Osteocyte (in vitro differentiated cells): Measurements from ENCODE around the gene MADCAM1. TPM values are rescaled to one million over a fixed set of nuclear protein-coding genes. Genes with fewer than 3 reads are reported as not detected.

Experiments used
- DNase-seq: peaks from one replicate; pipeline ENCODE4 v3.0.0; 2021; ENCODE audit warnings: mixed read lengths; ENCODE audit not compliant: unreplicated experiment; ENCODE audit errors: extremely low spot score
- H3K27ac Mint-ChIP-seq: one replicate; pipeline ENCODE4 v1.8.0; 2021; ENCODE audit warnings: mild to moderate bottlenecking, mixed read lengths; ENCODE audit not compliant: unreplicated experiment
- H3K27me3 Mint-ChIP-seq: one replicate; pipeline ENCODE4 v1.8.0; 2021; ENCODE audit warnings: mixed read lengths; ENCODE audit not compliant: unreplicated experiment
- H3K36me3 Mint-ChIP-seq: one replicate; pipeline ENCODE4 v1.8.0; 2021; ENCODE audit warnings: mixed read lengths; ENCODE audit not compliant: unreplicated experiment
- H3K4me1 Mint-ChIP-seq: one replicate; pipeline ENCODE4 v1.8.0; 2021; ENCODE audit warnings: mixed read lengths; ENCODE audit not compliant: unreplicated experiment
- H3K4me3 Mint-ChIP-seq: one replicate; pipeline ENCODE4 v1.8.0; 2021; ENCODE audit warnings: mild to moderate bottlenecking, moderate library complexity, mixed read lengths; ENCODE audit not compliant: unreplicated experiment
- H3K9me3 Mint-ChIP-seq: one replicate; pipeline ENCODE4 v1.8.0; 2021; ENCODE audit warnings: mixed read lengths; ENCODE audit not compliant: unreplicated experiment
- total RNA-seq: library from RNA; stranded (reverse); gene quantifications from 2 replicates; pipeline ENCODE4 v1.2.1, GENCODE V29; 2021
- TF ChIP-seq, protein P1 (sequence below): fragments of 200-600 bp; sonication (generic); IDR thresholded peaks from 2 replicates; pipeline ENCODE4 v1.5.0; 2021; ENCODE audit warnings: antibody characterized with exemption, mild to moderate bottlenecking, moderate library complexity

Gene MADCAM1
- total RNA-seq, 1 donor from 2014 or later = 1.3 TPM

DNA sequence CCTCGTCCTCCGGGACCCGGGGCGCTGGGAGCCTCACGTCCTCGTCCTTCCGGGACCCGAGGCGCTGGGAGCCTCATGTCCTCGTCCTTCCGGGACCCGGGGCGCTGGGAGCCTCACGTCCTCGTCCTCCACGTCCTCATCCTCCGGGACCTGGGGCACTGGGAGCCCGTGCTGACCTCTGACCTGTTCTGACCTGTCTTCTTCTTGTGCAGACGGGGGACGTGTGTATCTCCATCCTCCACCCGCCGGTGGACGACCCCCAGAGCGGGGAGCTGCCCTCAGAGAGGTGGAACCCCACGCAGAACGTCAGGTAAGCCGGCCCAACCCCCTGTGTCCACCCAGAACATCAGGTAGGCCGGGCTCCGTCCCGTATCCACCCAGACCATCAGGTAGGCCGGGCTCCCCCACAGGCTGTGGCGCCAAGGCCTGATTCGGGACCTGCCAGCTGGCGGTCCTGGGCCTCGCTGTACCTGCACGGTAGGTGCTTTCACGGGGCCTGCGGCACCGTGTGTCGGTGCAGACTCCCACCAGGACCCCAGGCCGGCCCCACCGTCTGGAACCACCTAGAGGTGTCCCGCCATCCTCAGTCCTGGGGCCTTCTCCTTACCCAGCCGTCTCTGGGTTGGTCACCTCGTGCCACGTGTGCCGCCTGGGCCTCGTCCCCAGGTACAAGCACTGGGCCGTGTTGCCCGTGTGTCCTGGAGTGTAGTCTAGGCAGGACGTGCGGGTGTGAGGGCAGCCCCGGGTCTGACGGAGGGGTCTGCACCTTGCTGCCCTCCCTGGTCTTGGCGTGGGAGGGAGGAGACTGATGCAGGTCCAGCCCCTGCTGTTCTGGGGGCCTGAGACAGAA, 40.0 kb downstream of the MADCAM1 start:
- Mint-ChIP-seq H3K4me3 (no peak overlapping the region), H3K27me3 (no peaks in the 10 kb centered on the region), H3K9me3 (no peaks in the 10 kb centered on the region), H3K36me3 (peaks cover 8% of the 10 kb centered on the region), H3K4me1 (peaks cover 17% of the 10 kb centered on the region), H3K27ac (no peak overlapping the region)
- no peak for DNase-seq
- TF ChIP-seq, protein P1, sequence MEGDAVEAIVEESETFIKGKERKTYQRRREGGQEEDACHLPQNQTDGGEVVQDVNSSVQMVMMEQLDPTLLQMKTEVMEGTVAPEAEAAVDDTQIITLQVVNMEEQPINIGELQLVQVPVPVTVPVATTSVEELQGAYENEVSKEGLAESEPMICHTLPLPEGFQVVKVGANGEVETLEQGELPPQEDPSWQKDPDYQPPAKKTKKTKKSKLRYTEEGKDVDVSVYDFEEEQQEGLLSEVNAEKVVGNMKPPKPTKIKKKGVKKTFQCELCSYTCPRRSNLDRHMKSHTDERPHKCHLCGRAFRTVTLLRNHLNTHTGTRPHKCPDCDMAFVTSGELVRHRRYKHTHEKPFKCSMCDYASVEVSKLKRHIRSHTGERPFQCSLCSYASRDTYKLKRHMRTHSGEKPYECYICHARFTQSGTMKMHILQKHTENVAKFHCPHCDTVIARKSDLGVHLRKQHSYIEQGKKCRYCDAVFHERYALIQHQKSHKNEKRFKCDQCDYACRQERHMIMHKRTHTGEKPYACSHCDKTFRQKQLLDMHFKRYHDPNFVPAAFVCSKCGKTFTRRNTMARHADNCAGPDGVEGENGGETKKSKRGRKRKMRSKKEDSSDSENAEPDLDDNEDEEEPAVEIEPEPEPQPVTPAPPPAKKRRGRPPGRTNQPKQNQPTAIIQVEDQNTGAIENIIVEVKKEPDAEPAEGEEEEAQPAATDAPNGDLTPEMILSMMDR = no peak

GRCh38 chr19:536881-537404, 40.7 kb downstream of the MADCAM1 start:
- Mint-ChIP-seq H3K9me3 (no peaks in the 10 kb centered on the region), H3K4me1 (peaks cover 17% of the 10 kb centered on the region), H3K27me3 (no peaks in the 10 kb centered on the region), H3K36me3 (peaks cover 8% of the 10 kb centered on the region), H3K4me3 (no peak overlapping the region), H3K27ac (no peak overlapping the region)
- DNase-seq = no peak
- TF ChIP-seq, protein P1 = no peak

DNA sequence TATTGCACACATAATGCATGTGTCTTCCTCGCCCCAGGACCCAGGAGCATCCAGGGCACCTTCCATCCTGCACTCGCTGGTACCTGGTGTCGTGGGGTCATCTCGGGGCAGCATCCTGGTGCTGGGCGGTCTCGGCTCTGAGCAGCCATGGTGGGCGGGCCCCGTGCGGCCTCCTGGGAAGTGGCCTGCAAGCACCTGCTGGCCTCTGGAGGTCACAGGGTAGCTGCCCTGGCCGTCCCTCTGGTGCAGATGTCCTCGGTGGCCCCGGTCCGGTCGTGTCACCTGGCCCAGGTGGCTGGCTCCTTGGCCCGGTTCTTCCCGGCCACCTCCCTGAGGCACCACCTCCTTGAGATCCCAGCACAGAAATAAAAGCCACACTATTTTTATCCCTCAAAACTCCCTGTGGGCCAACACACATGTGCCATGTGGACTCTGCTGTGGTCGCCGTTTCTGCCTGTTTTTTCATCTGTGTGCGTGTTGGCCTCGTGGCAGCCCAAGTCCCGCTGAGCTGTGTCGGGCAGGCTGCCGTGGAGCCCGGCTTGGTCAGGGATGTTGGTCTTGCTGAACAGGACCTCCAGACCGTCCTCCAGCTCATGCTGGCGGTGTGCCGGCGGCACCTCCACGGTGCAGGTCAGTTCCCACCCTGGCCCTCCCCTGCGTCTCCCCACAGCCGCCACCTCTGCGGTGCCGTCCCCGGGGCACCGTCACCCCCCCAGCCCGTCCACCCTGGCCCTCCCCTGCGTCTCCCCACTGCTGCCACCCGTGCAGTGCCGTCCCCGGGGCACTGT, 42.5 kb downstream of the MADCAM1 start:
- Mint-ChIP-seq H3K27ac (no peak overlapping the region), H3K9me3 (no peaks in the 10 kb centered on the region), H3K27me3 (no peaks in the 10 kb centered on the region), H3K4me1 (peaks cover 8% of the 10 kb centered on the region), H3K4me3 (no peak overlapping the region), H3K36me3 (peaks cover 12% of the 10 kb centered on the region)
- TF ChIP-seq, protein P1 = no peak
- no peak for DNase-seq

- Mint-ChIP-seq H3K27ac (no peak overlapping the region), H3K4me1 (peaks cover 3% of the 10 kb centered on the region), H3K27me3 (no peaks in the 10 kb centered on the region), H3K9me3 (no peaks in the 10 kb centered on the region), H3K36me3 (peaks cover 12% of the 10 kb centered on the region), H3K4me3 (no peak overlapping the region)
- TF ChIP-seq, protein P1 = no peak
- DNase-seq = no peak
Measured at GRCh38 chr19:539429-540030, 43.2 kb downstream of the MADCAM1 start.
